ENCODE data around the gene RABGAP1L. TPM values are rescaled to one million over a fixed set of nuclear protein-coding genes. Genes with fewer than 3 reads are reported as not detected.
A peak's percentile ranks its signal among the peaks of the same experiment; 100 is the strongest.
"Not testable (repeated sequence)": the region's sequence is repeated elsewhere in the genome, so short reads cannot be mapped to it uniquely, and the experiment has no call there.

RABGAP1L gene
- 53.6 TPM for total RNA-seq
- long read RNA-seq, partial matches to known transcripts: 0 of 5 reads
- long read RNA-seq, other reads (novel, unspliced or antisense): 3 of 5 reads

- intact Hi-C loops (cut with DNase I): no loop called here
- DNase-seq: peak; percentile 96
Observed at GRCh38 chr1:174159252-174160108, at the start of gene RABGAP1L. TSS of gene RABGAP1L (plus strand) at chr1:174159520.

GRCh38 chr1:174110053-174110452 lies 49.3 kb upstream of the RABGAP1L start:
- ATAC-seq (ENCODE audit: poor library complexity) (no peak), DNase-seq (no peak)
- intact Hi-C loops (cut with DNase I): no loop called here

More at GRCh38 chr1:174159252-174160108, at the start of gene RABGAP1L:
- peak; percentile 98 for ATAC-seq (ENCODE audit: poor library complexity)

DNA sequence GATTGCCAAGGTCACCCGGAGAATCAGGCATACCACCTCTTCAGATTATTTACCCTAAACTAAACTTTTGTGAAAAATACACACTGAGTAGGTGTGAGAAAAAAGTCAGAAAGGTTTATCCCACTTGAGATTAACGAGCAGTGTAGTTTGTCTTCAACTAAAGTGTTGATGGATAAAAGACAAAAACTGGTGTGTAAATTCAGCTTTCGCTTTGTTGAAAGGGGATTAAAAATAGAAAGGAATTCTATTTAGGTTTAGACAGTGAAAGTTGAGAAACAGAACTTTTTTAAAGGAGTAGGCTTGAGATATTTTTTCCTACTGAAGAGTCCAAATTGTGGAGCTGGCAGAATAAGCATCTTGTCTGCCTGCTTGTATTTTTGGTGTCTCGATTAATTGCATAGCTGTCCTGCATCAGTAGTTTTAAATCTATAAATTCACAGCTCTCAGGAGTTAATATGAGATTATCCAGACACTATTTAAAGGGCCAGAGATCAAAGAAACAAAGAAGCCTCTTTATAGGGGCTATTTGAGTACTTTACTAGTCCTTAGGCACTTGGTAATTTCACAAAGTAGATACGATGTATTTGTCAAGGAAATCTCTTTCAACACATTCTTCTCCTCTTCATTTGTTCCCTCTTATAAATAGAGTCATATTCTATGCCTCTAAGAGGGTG lies 46.7 kb upstream of the RABGAP1L start:
- intact Hi-C loops (cut with DNase I): no loop called here
- DNase-seq: no peak
- peak; percentile 74 for ATAC-seq (ENCODE audit: poor library complexity)

DNA sequence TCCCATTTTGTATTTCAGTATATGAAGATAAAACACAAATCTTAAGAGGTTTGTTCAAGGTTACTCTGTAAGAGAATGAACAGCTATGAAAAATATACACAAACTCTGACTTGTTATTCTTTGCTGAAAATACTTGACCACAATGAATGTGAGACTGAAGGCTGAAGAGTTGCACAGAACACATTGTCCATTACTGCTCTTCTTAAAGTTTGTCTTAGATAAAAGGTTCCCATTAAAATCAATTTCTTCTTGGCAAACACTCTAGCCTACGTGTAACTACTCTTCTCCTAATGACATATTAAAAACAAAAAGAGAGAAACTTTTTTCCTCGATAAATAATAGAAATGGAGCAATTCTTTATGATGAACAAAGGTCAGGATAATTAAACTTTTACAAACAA lies 45.2 kb upstream of the RABGAP1L start:
- ATAC-seq (ENCODE audit: poor library complexity) (no peak), DNase-seq (no peak)
- intact Hi-C loops (cut with DNase I): no loop called here

DNA sequence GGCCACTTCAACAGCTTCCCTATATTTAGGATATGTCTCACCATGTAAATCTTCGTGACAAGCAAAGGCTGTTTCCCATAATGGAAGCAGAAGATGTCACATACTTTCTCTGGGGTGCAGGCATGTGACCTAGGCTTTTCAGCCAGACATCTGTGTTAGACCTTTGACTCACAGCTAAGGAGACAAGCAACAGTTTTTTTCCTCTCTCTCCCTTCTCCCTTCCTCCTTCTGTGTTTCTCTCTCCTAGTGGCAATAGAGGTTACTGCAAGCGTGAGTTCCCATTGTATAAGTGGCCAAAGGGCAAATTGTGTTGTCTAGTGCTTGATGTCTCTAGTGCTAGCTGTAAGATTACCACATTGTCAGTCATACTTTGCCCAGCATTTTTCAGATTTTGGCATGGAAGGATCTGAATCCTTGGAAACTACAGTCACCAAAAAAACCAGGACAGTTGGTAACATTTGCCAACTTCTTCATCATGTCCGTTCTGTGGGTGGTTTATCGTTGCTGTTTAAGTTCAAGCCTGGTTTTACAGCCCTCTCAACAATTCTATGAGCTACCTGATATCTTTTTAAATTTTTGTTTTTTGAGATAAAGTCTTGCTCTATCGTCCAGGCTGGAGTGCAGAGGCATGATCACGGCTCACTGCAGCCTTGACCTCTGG lies 44.4 kb upstream of the RABGAP1L start:
- ATAC-seq (ENCODE audit: poor library complexity) (peak; percentile 37), DNase-seq (no peak)
- intact Hi-C loops (cut with DNase I): no loop called here

DNA sequence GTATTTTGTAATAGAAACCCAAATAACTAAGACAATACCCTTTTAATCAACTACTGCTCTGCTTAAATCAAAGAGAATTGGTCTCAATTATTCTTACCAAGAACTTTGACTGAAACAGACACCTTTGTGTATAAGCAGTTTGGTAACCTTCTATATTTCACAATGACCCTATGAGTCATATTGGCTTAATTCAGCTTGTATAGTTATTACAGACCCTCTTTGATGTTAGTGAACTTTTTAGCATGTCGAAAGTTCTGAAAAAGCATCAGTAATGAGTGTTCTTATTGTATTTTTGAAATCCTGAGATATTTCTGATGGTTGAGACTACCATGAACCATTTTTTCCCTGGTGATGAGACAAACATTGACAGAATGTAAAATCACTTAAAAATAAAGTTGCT lies 43.3 kb upstream of the RABGAP1L start:
- ATAC-seq (ENCODE audit: poor library complexity): no peak
- intact Hi-C loops (cut with DNase I): no loop called here
- DNase-seq: no peak

DNA sequence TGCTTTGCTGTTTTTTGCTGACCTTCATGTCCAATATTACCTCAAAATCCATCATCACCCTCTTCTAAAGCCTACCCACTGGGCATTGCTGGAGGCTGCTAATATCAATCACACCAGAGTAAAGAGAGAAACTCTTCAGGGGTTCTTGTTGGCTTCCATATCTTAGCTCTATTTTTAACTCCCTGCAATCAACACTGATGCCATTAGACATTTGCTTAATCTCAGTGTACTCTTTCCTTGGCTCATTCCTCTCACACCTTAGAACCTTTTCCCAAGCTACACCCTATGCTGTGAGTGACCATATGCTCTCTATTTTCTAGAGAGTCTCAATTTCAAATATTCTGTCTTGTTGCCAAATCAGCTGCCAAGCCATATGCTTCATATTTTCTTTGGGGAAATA lies 40.6 kb upstream of the RABGAP1L start:
- no peak for DNase-seq
- peak; percentile 89 for ATAC-seq (ENCODE audit: poor library complexity)
- intact Hi-C loops (cut with DNase I): no loop called here

- DNase-seq; intact Hi-C loops (cut with DNase I); ATAC-seq (ENCODE audit: poor library complexity): not testable (repeated sequence)
Observed at GRCh38 chr1:174122318-174122717, 37.0 kb upstream of the RABGAP1L start.

GRCh38 chr1:174123843-174124242 lies 35.5 kb upstream of the RABGAP1L start:
- no peak for DNase-seq
- intact Hi-C loops (cut with DNase I): no loop called here
- ATAC-seq (ENCODE audit: poor library complexity): no peak

- DNase-seq; intact Hi-C loops (cut with DNase I); ATAC-seq (ENCODE audit: poor library complexity): not testable (repeated sequence)
Observed at GRCh38 chr1:174127176-174127575, 32.1 kb upstream of the RABGAP1L start.

DNA sequence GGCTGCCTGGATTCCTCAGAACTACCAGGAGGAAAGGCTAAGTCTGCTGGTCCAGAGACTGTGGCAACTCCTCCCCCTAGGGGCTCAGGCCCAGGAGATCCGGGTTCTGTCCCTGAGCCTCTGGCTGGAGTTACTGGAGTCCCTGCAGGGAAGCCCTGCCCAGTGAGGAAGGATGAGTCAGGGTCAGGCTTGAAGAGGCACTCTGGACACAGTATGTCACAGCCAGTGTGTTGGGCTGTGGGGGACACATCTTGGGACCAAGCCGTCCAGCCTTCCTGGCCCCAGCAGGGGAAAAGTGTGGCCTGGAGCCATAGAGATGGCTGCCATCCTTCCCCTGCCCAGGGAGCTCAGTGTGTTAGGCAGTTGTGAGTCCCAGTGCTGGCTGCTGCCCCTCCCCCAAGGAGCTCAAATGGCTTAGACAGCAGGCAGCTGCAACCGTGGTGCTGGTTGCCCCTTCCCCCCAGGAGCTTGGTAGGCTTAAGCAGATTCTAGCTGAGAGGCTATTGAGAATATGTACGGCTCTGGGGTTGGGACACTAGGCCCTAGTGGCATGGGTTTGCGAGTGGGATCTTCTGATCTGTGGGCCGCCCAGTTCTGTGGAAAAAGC lies 28.2 kb upstream of the RABGAP1L start:
- intact Hi-C loops (cut with DNase I): no loop called here
- DNase-seq (no peak), ATAC-seq (ENCODE audit: poor library complexity) (no peak)

GRCh38 chr1:174134003-174134659 lies 25.2 kb upstream of the RABGAP1L start:
- ATAC-seq (ENCODE audit: poor library complexity) (no peak), DNase-seq (no peak)
- intact Hi-C loops (cut with DNase I): no loop called here

DNA sequence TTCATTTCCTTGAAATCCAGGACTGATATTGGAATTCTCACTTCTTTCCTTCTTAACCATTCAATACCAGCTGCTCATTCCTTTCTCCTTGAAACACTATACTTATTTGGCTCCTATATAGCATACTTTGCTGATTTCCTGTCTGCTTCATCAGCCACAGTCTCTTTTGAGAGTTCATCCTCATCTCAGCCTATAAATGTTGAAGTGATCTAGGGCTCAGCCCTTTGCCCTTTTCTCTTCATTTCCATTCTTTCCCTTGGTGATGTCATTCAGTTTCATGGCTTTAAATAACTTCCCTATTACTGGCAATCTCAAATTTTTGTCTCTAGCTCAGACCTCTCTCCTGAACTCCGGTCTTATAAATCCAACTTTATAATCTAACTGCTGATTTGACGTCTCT lies 24.1 kb upstream of the RABGAP1L start:
- intact Hi-C loops (cut with DNase I): no loop called here
- DNase-seq: no peak
- ATAC-seq (ENCODE audit: poor library complexity): no peak

DNA sequence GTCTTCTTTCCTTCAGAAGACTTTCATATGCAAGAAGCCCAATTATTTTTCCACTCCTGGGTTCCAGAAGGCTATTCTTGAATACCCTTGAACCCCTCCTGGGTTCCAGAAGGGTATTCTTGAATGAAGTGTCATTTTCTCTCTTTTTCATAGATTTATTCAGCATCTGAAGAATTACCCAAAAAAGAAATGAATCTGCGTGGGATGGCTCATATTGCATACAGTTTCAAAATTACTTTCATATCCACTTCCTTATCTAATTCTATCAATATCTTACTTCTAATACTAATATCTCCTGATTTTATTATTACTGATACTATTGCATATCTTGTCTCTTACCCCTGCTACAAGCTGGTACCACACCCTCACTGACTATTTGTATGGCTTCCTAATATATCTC lies 22.6 kb upstream of the RABGAP1L start:
- intact Hi-C loops (cut with DNase I): no loop called here
- no peak for DNase-seq
- no peak for ATAC-seq (ENCODE audit: poor library complexity)

DNA sequence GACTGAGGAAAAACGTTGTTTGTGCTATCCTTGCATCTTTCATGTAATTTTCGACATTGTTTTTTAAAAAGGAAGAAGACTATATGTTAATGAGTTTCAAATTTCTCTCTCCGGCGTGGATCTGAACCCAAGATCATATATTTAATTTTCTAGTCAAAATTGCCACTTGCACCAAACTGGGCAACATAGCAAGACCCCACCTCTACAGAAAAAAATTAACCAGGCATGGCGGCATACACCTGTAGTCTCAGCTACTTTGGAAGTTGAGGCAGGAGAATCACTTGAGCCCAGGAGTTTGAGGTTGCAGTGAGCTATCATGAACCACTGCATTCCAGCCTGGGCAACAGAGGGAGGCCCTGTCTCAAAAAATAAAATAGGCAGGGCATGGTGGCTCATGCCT lies 16.5 kb upstream of the RABGAP1L start:
- no peak for ATAC-seq (ENCODE audit: poor library complexity)
- no peak for DNase-seq
- intact Hi-C loops (cut with DNase I): no loop called here

DNA sequence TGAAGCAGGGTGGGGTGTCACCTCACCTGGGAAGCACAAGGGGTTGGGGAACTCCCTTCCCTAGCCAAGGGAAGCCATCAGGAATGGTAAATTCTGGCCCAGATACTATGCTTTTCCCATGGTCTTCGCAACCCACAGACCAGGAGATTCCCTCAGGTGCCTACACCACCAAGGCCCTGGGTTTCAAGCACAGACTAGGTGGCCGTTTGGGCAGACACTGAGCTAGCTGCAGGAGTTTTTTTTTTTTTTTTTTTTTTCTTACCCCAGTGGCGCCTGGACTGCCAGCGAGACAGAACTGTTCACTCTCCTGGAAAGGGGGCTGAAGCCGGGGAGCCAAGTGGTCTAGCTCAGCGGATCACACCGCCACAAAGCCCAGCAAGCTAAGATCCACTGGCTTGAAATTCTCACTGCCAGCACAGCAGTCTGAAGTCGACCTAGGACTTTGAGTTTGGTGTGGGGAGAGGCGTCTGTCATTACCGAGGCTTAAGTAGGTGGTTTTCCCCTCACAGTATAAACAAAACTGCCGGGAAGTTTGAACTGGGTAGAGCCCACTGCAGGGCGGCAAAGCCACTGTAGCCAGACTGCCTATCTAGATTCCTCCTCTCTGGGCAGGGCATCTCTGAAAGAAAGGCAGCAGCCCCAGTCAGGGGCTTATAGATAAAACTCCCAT lies 15.5 kb upstream of the RABGAP1L start:
- intact Hi-C loops (cut with DNase I); DNase-seq; ATAC-seq (ENCODE audit: poor library complexity): not testable (repeated sequence)

- DNase-seq; ATAC-seq (ENCODE audit: poor library complexity); intact Hi-C loops (cut with DNase I): not testable (repeated sequence)
Observed at GRCh38 chr1:174144397-174144783, 14.9 kb upstream of the RABGAP1L start.

DNA sequence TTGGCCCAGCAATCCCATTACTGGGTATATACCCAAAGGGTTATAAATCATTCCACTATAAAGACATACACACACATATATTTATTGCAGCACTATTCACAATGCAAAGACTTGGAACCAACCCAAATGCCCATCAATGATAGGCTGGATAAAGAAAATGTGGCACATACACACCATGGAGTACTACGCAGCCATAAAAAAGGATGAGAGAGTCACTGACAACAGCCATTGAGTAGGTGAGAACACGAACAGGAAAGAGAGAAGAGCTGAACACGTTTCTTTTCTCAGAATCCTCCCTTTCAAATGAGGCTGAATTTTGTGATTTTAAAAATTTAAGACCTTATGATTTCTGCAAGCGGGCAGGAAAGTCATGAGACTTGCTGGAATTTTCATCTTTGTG lies 10.1 kb upstream of the RABGAP1L start:
- DNase-seq (no peak), ATAC-seq (ENCODE audit: poor library complexity) (no peak)
- intact Hi-C loops (cut with DNase I): no loop called here
